HepG2 (cell line): ENCODE data around the gene CTSZ. TPM values are rescaled to one million over a fixed set of nuclear protein-coding genes. Genes with fewer than 3 reads are reported as not detected.

Experiments used
- HNF4A ChIP-seq: sonication (generic); formaldehyde crosslinking; IDR thresholded peaks from 2 replicates; pipeline ENCODE4 v1.4.0; 2020; ENCODE audit warnings: missing genetic modification reagents
- JUND ChIP-seq: sonication (generic); formaldehyde crosslinking; IDR thresholded peaks from 2 replicates; pipeline ENCODE4 v1.8.0; 2022; ENCODE audit warnings: mild to moderate bottlenecking, missing genetic modification reagents
- LCORL ChIP-seq, 2 experiments: fragments of 450-650 bp in 1 of 2; sonication (generic) in 1 of 2; formaldehyde crosslinking in 1 of 2; IDR thresholded peaks; 2 replicates each; pipeline versions ENCODE4 v1.5.0 to v1.6.1; 2017 to 2020; ENCODE audit warnings: antibody characterized with exemption in 1 of 2, missing genetic modification reagents in 1 of 2
- ZBTB7A ChIP-seq: sonication (generic); formaldehyde crosslinking; IDR thresholded peaks from 2 replicates; pipeline ENCODE4 v1.8.0; 2022; ENCODE audit warnings: mild to moderate bottlenecking, missing genetic modification reagents
- ZFP36L1 ChIP-seq: sonication (generic); formaldehyde crosslinking; IDR thresholded peaks from 2 replicates; pipeline ENCODE4 v1.8.0; 2022; ENCODE audit warnings: mild to moderate bottlenecking, missing genetic modification reagents, moderate library complexity
- ZMYM3 ChIP-seq: sonication (generic); formaldehyde crosslinking; IDR thresholded peaks from 2 replicates; pipeline ENCODE4 v1.5.1; 2020; ENCODE audit warnings: mild to moderate bottlenecking, missing genetic modification reagents
- ZNF263 ChIP-seq: sonication (generic); formaldehyde crosslinking; IDR thresholded peaks from 2 replicates; pipeline ENCODE4 v1.4.0; 2020; ENCODE audit warnings: missing genetic modification reagents
- ZNF451 ChIP-seq: sonication (generic); formaldehyde crosslinking; IDR thresholded peaks from 2 replicates; pipeline ENCODE4 v1.5.0; 2020; ENCODE audit warnings: mild to moderate bottlenecking, missing genetic modification reagents
- ZSCAN25 ChIP-seq: sonication (generic); formaldehyde crosslinking; IDR thresholded peaks from 2 replicates; pipeline ENCODE4 v1.8.0; 2022; ENCODE audit warnings: mild to moderate bottlenecking, missing genetic modification reagents
- polyA plus RNA-seq, 8 experiments: library from polyadenylated mRNA; depleted of rRNA in 3 of 8; stranded (reverse) in 7 of 8; unstranded in 1 of 8; fragments of >200 nt; fragmentation: Illumina TruSeq in 4 of 8; extraction: Trizol in 4 of 8; gene quantifications; 2 replicates each; pipeline versions ENCODE4 v1.2.1 to v1.2.3, GENCODE V29; 2011 to 2016; ENCODE audit warnings: low read depth in 4 of 8, missing spikeins in 1 of 8, mixed read lengths in 1 of 8; ENCODE audit not compliant: insufficient read depth in 1 of 8
- total RNA-seq, 5 experiments: library from RNA; depleted of rRNA; stranded (reverse); fragments of >200 nt; fragmentation: Illumina TruSeq; extraction: Trizol; gene quantifications; 2 replicates each; pipeline ENCODE4 v1.2.3, GENCODE V29; 2016; ENCODE audit warnings: low read depth in 1 of 5
- TF ChIP-seq, protein P1 (sequence below): sonication (generic); formaldehyde crosslinking; IDR thresholded peaks from 2 replicates; pipeline ENCODE4 v1.5.0; 2020; ENCODE audit warnings: missing genetic modification reagents
- TF ChIP-seq, protein P2 (sequence below): sonication (generic); formaldehyde crosslinking; IDR thresholded peaks from 2 replicates; pipeline ENCODE4 v1.8.0; 2022; ENCODE audit warnings: missing genetic modification reagents, low read depth, mild to moderate bottlenecking, borderline replicate concordance

CTSZ gene
- total and polyA plus RNA-seq, 2 of the 13 experiments (the other 11 are each of a cell fraction or from before 2014, with no cell fraction given) = 0.33 TPM; not detected in 1

DNA sequence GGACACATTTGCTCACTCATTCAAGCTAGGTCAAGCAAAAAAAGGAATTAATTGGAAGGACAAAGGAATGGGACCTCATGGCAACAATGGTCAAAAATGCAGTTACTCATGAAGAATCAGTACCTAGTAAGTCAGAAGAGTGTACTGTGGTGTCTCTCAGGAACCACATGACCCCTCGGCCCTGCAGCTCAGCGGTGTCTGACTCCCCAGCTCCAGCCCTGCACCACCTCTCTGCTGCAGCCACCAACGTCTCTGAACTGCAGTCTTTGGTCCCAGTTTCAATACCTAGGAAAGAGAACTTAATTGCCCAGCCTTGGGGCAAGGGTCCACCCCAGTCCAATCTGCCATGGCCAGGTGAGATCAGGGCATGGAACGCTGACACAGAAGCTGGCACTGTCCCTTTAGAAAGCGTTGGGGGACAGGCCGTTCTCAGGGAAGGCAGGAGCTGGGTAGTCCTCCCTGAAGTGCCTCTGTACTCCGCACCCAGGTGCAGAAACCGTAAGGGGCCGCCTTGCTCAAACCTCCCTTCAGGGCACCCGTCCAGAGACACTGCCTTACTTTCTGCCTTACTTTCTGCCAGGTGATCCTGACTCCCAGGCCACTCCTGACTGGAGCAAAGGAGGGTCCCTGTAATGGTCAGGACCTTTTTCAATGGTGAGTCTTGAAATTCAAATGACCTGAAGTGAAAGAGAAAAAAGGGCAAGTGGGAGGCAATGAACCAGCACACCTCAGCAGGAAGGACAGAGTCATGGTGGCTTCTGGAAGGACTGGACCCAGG is 39.2 kb downstream of the CTSZ start (continued):
- TF ChIP-seq ZNF451 (CRISPR knock-in tag) = 0 out of 2 replicates have a peak, but pooled peaks have one; percentile 41
- TF ChIP-seq, protein P1, sequence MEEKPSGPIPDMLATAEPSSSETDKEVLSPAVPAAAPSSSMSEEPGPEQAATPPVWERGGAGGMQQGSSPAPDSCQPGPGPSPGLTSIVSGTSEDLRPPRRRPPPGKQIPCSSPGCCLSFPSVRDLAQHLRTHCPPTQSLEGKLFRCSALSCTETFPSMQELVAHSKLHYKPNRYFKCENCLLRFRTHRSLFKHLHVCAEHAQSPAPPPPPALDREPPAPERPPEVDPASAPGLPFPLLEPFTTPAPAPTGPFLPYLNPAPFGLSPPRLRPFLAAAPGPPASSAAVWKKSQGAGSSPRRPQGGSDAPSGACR (CRISPR knock-in tag) = peak; percentile 52; the same call in 1 of the 2 replicates
- peak; percentile 86 for TF ChIP-seq ZNF263
- peak; percentile 39; the same call in 1 of the 2 replicates for TF ChIP-seq ZMYM3 (CRISPR knock-in tag)
- TF ChIP-seq JUND (CRISPR knock-in tag) = peak; percentile 11; the same call in 1 of the 2 replicates
- TF ChIP-seq LCORL (IDR thresholded peaks at IDR 0.05) = no peak
- peak; percentile 23; the same call in 1 of the 2 replicates for TF ChIP-seq LCORL (CRISPR knock-in tag; IDR thresholded peaks at IDR 0.05)
- no peak for TF ChIP-seq ZBTB7A (CRISPR knock-in tag)
- TF ChIP-seq, protein P2, sequence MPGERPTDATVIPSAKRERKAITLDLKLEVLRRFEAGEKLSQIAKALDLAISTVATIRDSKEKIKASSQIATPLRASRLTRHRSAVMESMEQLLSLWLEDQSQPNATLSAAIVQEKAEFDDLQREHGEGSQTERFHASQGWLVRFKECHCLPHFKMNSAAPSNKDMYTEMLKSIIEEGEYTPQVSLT (CRISPR knock-in tag) = no peak
- 0 out of 2 replicates have a peak, but pooled peaks have one; percentile 56 for TF ChIP-seq ZSCAN25
- no peak for TF ChIP-seq ZFP36L1 (CRISPR knock-in tag)
- TF ChIP-seq HNF4A (CRISPR knock-in tag) = 0 out of 2 replicates have a peak, but pooled peaks have one; percentile 5
- TF ChIP-seq, all 625 proteins: peak for 15
